SU-DHL-6 (cell line): Measurements from ENCODE around the gene CPZ.

Experiments used
- H2AFZ ChIP-seq: fragments of 200-600 bp; sonication (generic); 2 replicates; pipeline ENCODE4 v1.6.1; 2014; ENCODE audit warnings: low read depth, mild to moderate bottlenecking, moderate library complexity, mixed read lengths, antibody characterized with exemption, low read length; ENCODE audit not compliant: severe bottlenecking
- H3F3A ChIP-seq: fragments of 200-600 bp; shearing (Covaris generic); 2 replicates; pipeline ENCODE4 v1.6.0; 2016; ENCODE audit warnings: antibody characterized with exemption, mild to moderate bottlenecking; ENCODE audit not compliant: insufficient read depth
- H3K27ac ChIP-seq: fragments of 200-600 bp; sonication (generic); 2 replicates; pipeline ENCODE4 v1.5.1; 2016; ENCODE audit warnings: low read depth, mild to moderate bottlenecking, low read length, moderate library complexity, mixed read lengths
- H3K27me3 ChIP-seq: fragments of 200-600 bp; sonication (generic), shearing (Covaris generic); 2 replicates; pipeline ENCODE4 v1.6.0; 2014; ENCODE audit warnings: mild to moderate bottlenecking, low read length
- H3K36me3 ChIP-seq: fragments of 200-600 bp; sonication (generic); 2 replicates; pipeline ENCODE4 v1.6.1; 2014; ENCODE audit warnings: mild to moderate bottlenecking, low read length, mixed read lengths
- H3K4me2 ChIP-seq: fragments of 300-600, 200-600 bp; shearing (Covaris generic), sonication (generic); 2 replicates; pipeline ENCODE4 v1.6.0; 2014; ENCODE audit warnings: low read length, low read depth, mild to moderate bottlenecking; ENCODE audit not compliant: poor library complexity, severe bottlenecking
- H3K4me3 ChIP-seq: fragments of 200-600 bp; sonication (generic); 2 replicates; pipeline ENCODE4 v1.5.1; 2014; ENCODE audit warnings: antibody characterized with exemption, low read length, mild to moderate bottlenecking, mixed read lengths; ENCODE audit not compliant: insufficient read depth, poor library complexity, severe bottlenecking
- H3K79me2 ChIP-seq: fragments of 200-600 bp; sonication (generic); 2 replicates; pipeline ENCODE4 v1.6.1; 2014; ENCODE audit warnings: mild to moderate bottlenecking, low read length, moderate library complexity; ENCODE audit not compliant: insufficient read depth
- H3K9ac ChIP-seq: fragments of 200-600 bp; sonication (generic); 2 replicates; pipeline ENCODE4 v1.7.0; 2014; ENCODE audit warnings: mild to moderate bottlenecking, low read length
- H3K9me2 ChIP-seq: fragments of 200-600 bp; sonication (generic); replicated peaks from 2 replicates; pipeline ENCODE4 v1.6.1; 2014; ENCODE audit warnings: low read length; ENCODE audit not compliant: insufficient read depth
- H3K9me3 ChIP-seq: fragments of 200-600 bp; sonication (generic); 2 replicates; pipeline ENCODE4 v1.6.1; 2014; ENCODE audit warnings: low read length, mixed read lengths; ENCODE audit not compliant: insufficient read depth
- H4K20me1 ChIP-seq: fragments of 200-600 bp; sonication (generic); 2 replicates; pipeline ENCODE4 v1.6.1; 2014; ENCODE audit warnings: low read depth, mild to moderate bottlenecking, antibody characterized with exemption, low read length, moderate library complexity, mixed read lengths
- CTCF ChIP-seq: fragments of 200-600 bp; sonication (generic); IDR thresholded peaks from one replicate; pipeline ENCODE4 v1.5.1; 2017; ENCODE audit warnings: antibody characterized with exemption, mild to moderate bottlenecking, low read length, moderate library complexity; ENCODE audit not compliant: insufficient read depth, poor library complexity, severe bottlenecking
- EZH2phosphoT487 ChIP-seq: fragments of 200-600 bp; sonication (generic), shearing (Covaris generic); conservative IDR thresholded peaks from 2 replicates; pipeline ENCODE4 v1.6.1; 2018; ENCODE audit warnings: mild to moderate bottlenecking, antibody characterized with exemption, low read length, moderate library complexity, mixed read lengths

Gene CPZ

GRCh38 chr4:8592366-8593263 is at the start of gene CPZ:
Gene CPZ (plus strand): TSS chr4:8592765. CDS start chr4:8592834, 69 bp downstream.
- Histone ChIP-seq H3F3A (no peaks in the 10 kb centered on the region), H3K27me3 (no peaks in the 10 kb centered on the region), H3K79me2 (no peaks in the 10 kb centered on the region), H2AFZ (no peak within 1 kb of the TSS), H4K20me1 (no peaks in the 10 kb centered on the region), H3K9me2 (no peaks in the 10 kb centered on the region), H3K9me3 (no peaks in the 10 kb centered on the region), H3K9ac (no peak within 1 kb of the TSS), H3K4me2 (no peak within 1 kb of the TSS), H3K27ac (no peak within 1 kb of the TSS), H3K36me3 (no peaks in the 10 kb centered on the region), H3K4me3 (no peak within 1 kb of the TSS)
- TF ChIP-seq EZH2phosphoT487 (no peak), CTCF (no peak)

- Histone ChIP-seq H3K9me2 (no peaks in the 10 kb centered on the region), H3K36me3 (no peaks in the 10 kb centered on the region), H2AFZ (no peak overlapping the region), H3K79me2 (no peaks in the 10 kb centered on the region), H3K4me2 (no peak overlapping the region), H3F3A (no peaks in the 10 kb centered on the region), H3K4me3 (no peak overlapping the region), H3K27ac (no peak overlapping the region), H3K9ac (no peak overlapping the region), H4K20me1 (no peaks in the 10 kb centered on the region), H3K9me3 (no peaks in the 10 kb centered on the region), H3K27me3 (no peaks in the 10 kb centered on the region)
- no peak for TF ChIP-seq CTCF
- TF ChIP-seq EZH2phosphoT487: no peak
Observed at GRCh38 chr4:8542776-8543525, 49.6 kb upstream of the CPZ start.

GRCh38 chr4:8543623-8544022 is 48.9 kb upstream of the CPZ start:
- no peak overlapping the region for H3K9ac ChIP-seq
- TF ChIP-seq CTCF (no peak), EZH2phosphoT487 (no peak)
- H2AFZ ChIP-seq: no peak overlapping the region
- H3F3A ChIP-seq: no peaks in the 10 kb centered on the region
- no peaks in the 10 kb centered on the region for H3K36me3 ChIP-seq
- H3K27ac ChIP-seq: no peak overlapping the region
- H3K4me3 ChIP-seq: no peak overlapping the region
- H4K20me1 ChIP-seq: no peaks in the 10 kb centered on the region
- no peaks in the 10 kb centered on the region for H3K9me2 ChIP-seq
- no peaks in the 10 kb centered on the region for H3K79me2 ChIP-seq
- H3K27me3 ChIP-seq: no peaks in the 10 kb centered on the region
- no peak overlapping the region for H3K4me2 ChIP-seq
- H3K9me3 ChIP-seq: no peaks in the 10 kb centered on the region
